ENCODE results near the gene RAD9A. TPM values are rescaled to one million over a fixed set of nuclear protein-coding genes. Genes with fewer than 3 reads are reported as not detected.

RAD9A gene
- total and polyA plus RNA-seq, 9 of the 15 experiments (the other 6 are each of a cell fraction or from before 2014, with no cell fraction given) = 1.4 to 41.2 (median 16.1) TPM

DNA sequence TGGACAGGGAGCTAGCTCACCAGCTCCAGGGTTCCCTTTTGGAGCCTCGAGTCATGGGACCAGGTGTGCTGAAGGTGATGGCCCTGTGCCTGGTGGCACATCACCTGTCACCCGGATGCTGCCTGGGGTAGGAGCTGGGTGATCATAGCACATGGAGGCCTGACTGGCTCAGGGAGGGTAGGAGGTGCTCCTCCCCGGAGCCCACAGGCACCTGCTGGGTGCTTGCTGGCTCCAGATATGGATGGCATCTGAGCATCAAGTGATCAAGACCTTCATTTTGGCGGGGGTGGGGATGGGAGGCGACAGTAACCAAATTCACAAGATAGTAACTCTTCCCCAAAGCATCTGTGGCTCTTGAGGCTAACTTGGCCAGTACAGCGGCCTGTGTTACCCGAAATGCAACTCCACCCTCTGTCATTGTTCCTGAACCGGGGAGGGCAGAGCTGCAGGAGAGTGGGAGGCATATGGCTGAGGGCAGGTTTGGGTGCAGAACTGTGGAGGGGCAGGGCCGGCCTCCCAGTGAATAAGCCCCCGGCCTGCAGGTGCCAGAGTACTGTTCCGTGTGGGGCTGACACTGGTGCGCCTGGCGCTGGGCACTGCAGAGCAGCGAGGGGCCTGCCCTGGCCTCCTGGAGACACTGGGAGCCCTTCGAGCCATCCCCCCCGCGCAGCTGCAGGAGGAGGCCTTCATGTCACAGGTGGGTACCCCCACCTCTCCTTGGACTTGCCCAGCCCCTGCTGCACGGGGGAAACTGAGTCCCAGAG lies 16.8 kb downstream of the RAD9A start (continued):
- TF ChIP-seq, protein P1, sequence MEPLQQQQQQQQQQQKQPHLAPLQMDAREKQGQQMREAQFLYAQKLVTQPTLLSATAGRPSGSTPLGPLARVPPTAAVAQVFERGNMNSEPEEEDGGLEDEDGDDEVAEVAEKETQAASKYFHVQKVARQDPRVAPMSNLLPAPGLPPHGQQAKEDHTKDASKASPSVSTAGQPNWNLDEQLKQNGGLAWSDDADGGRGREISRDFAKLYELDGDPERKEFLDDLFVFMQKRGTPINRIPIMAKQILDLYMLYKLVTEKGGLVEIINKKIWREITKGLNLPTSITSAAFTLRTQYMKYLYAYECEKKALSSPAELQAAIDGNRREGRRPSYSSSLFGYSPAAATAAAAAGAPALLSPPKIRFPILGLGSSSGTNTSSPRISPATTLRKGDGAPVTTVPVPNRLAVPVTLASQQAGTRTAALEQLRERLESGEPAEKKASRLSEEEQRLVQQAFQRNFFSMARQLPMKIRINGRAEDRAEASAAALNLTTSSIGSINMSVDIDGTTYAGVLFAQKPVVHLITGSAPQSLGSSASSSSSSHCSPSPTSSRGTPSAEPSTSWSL (CRISPR knock-in tag; IDR thresholded peaks at IDR 0.05; ENCODE audit: borderline replicate concordance) = no peak
- TF ChIP-seq TCF7L2 (IDR thresholded peaks at IDR 0.05; ENCODE audit: low read depth, low read length) (no peak), ZNF699 (CRISPR knock-in tag; IDR thresholded peaks at IDR 0.05; ENCODE audit: insufficient replicate concordance) (no peak), BMI1 (IDR thresholded peaks at IDR 0.05; ENCODE audit: low read length) (no peak), ZNF133 (CRISPR knock-in tag; IDR thresholded peaks at IDR 0.05) (no peak), ZNF121 (CRISPR knock-in tag; conservative IDR thresholded peaks at IDR 0.05) (no peak)

DNA sequence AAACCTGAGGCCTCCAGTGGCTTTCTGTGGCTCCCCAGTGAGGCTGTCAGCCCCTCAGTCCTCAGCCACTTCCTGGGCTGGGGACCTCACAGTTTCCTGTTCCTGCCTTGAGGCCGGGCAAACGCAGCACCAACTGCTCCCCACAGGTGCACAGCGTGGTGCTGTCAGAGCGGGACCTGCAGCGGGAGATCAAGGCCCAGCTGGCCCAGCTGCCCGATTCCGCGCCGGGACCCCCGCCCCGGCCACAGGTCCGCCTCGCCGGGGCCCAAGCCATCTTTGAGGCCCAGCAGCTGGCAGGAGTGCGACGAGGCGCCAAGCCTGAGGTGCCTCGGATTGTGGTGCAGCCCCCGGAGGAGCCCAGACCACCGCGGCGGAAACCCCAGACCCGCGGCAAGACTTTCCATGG lies 17.5 kb downstream of the RAD9A start:
- in situ Hi-C loops (cut with MboI) (no loop called here), intact Hi-C loops (cut with micrococcal nuclease) (no loop called here)
- H3K9ac ChIP-seq (ENCODE audit: insufficient read depth in 1 of 2, low read depth in 2 of 2, low read length in 2 of 2) = peak overlapping the region in 1 of 2 experiments; percentile 65; a peak in 2 of 4 replicates
- H4K20me1 ChIP-seq (replicated peaks; ENCODE audit: control insufficient read depth, insufficient read depth, low read length) = no peaks in the 10 kb centered on the region; the same call in 1 of the 2 replicates
- WGBS (ENCODE audit: insufficient coverage, low coverage, missing lambda C conversion rate) = 56% methylated on average over 12 of the region's 24 CpGs
- POLR2A ChIA-PET = interaction anchor here (0.6 to 1.6 kb wide), 4 partner anchors 8 to 19 kb away, joined by 3 to 6 read pairs (median 4); partner anchors contain the start of gene RPS6KB2
- ATAC-seq = no peak
- no peak overlapping the region for H2AFZ ChIP-seq (ENCODE audit: low read depth, low read length)
- no peaks in the 10 kb centered on the region for H3K36me3 ChIP-seq (ENCODE audit: control insufficient read depth, insufficient read depth, low read length)
- no peak overlapping the region for H3K4me3 ChIP-seq
- H3K79me2 ChIP-seq (ENCODE audit: control insufficient read depth, insufficient read depth, low read length) = no peaks in the 10 kb centered on the region
- CTCF ChIA-PET (ENCODE audit: low intra/inter-chr PET ratio) = no interaction called here
- no peaks in the 10 kb centered on the region for H3K9me3 ChIP-seq (replicated peaks; ENCODE audit: control insufficient read depth, insufficient read depth, low read depth, low read length)
- no peak overlapping the region for H3K4me2 ChIP-seq (ENCODE audit: insufficient read depth, low read length)
- peaks cover 21 to 71% of the 10 kb centered on the region in 2 experiments for H3K4me1 ChIP-seq (replicated peaks in 1 of 2; ENCODE audit: control insufficient read depth in 2 of 2, insufficient read depth in 2 of 2, low read length in 2 of 2)
- no peaks in the 10 kb centered on the region for H3K9me1 ChIP-seq (ENCODE audit: control insufficient read depth, insufficient read depth, low read length)
- H3K27me3 ChIP-seq (ENCODE audit: control insufficient read depth in 2 of 2, insufficient read depth in 2 of 2, low read length in 2 of 2) = no peaks in the 10 kb centered on the region
- no TSS peak for BruUV-seq (replicated peaks)
- FAIRE-seq = no peak
- TF ChIP-seq RUNX1 (IDR thresholded peaks at IDR 0.05; ENCODE audit: low read depth) = no peak
- no peak for TF ChIP-seq RFX7 (CRISPR knock-in tag; IDR thresholded peaks at IDR 0.05)
- TF ChIP-seq GABPB1 (CRISPR knock-in tag; IDR thresholded peaks at IDR 0.05) = no peak
- peak; percentile 31; the same call in 1 of the 2 replicates for TF ChIP-seq POLR2G (IDR thresholded peaks at IDR 0.05; ENCODE audit: low read depth, low read length)
- no peak overlapping the region for H3K27ac ChIP-seq (ENCODE audit: extremely low read depth, low read depth, low read length)
- no peak for DNase-seq (ENCODE audit: extremely low read depth in 1 of 4, low spot score in 3 of 4)
